Liver (tissue), 3 donors: ENCODE results near the gene CD80.

Experiments used
- FOXA1 ChIP-seq: IDR thresholded peaks from 2 replicates; pipeline ENCODE4 v1.6.1; 2016; ENCODE audit warnings: antibody characterized with exemption
- GABPA ChIP-seq, 2 donors: IDR thresholded peaks in 1 of 2; conservative IDR thresholded peaks in 1 of 2; 2 replicates each; pipeline ENCODE4 v1.6.1; 2016; ENCODE audit warnings: antibody characterized with exemption in 2 of 2, mild to moderate bottlenecking in 1 of 2, moderate library complexity in 1 of 2
- JUND ChIP-seq, 2 donors: IDR thresholded peaks; 2 replicates each; pipeline ENCODE4 v1.6.1; 2016; ENCODE audit warnings: antibody characterized with exemption in 2 of 2
- MAX ChIP-seq: IDR thresholded peaks from 2 replicates; pipeline ENCODE4 v1.6.1; 2016; ENCODE audit warnings: antibody characterized with exemption
- RXRA ChIP-seq, 2 donors: IDR thresholded peaks; 2 replicates each; pipeline ENCODE4 v1.6.1; 2017 to 2018; ENCODE audit warnings: antibody characterized with exemption in 2 of 2, mild to moderate bottlenecking in 1 of 2
- SP1 ChIP-seq: IDR thresholded peaks from 2 replicates; pipeline ENCODE4 v1.6.1; 2018; ENCODE audit warnings: antibody characterized with exemption, mild to moderate bottlenecking
- TF ChIP-seq, protein P1 (sequence below): fragments of 150-350 bp; IDR thresholded peaks from 2 replicates; pipeline ENCODE4 v1.5.1; 2017; ENCODE audit warnings: improper control_type of control experiment, low read depth, low read length; ENCODE audit not compliant: missing input control
- TF ChIP-seq, protein P2 (sequence below): IDR thresholded peaks from 2 replicates; pipeline ENCODE4 v1.6.1; 2016; ENCODE audit warnings: antibody characterized with exemption, mild to moderate bottlenecking
- donor health status: healthy.
- donor health status: healthy.

- TF ChIP-seq, protein P1, sequence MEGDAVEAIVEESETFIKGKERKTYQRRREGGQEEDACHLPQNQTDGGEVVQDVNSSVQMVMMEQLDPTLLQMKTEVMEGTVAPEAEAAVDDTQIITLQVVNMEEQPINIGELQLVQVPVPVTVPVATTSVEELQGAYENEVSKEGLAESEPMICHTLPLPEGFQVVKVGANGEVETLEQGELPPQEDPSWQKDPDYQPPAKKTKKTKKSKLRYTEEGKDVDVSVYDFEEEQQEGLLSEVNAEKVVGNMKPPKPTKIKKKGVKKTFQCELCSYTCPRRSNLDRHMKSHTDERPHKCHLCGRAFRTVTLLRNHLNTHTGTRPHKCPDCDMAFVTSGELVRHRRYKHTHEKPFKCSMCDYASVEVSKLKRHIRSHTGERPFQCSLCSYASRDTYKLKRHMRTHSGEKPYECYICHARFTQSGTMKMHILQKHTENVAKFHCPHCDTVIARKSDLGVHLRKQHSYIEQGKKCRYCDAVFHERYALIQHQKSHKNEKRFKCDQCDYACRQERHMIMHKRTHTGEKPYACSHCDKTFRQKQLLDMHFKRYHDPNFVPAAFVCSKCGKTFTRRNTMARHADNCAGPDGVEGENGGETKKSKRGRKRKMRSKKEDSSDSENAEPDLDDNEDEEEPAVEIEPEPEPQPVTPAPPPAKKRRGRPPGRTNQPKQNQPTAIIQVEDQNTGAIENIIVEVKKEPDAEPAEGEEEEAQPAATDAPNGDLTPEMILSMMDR, result no peak
- TF ChIP-seq JUND (IDR thresholded peaks at IDR 0.05), result no peak
- TF ChIP-seq, protein P2, sequence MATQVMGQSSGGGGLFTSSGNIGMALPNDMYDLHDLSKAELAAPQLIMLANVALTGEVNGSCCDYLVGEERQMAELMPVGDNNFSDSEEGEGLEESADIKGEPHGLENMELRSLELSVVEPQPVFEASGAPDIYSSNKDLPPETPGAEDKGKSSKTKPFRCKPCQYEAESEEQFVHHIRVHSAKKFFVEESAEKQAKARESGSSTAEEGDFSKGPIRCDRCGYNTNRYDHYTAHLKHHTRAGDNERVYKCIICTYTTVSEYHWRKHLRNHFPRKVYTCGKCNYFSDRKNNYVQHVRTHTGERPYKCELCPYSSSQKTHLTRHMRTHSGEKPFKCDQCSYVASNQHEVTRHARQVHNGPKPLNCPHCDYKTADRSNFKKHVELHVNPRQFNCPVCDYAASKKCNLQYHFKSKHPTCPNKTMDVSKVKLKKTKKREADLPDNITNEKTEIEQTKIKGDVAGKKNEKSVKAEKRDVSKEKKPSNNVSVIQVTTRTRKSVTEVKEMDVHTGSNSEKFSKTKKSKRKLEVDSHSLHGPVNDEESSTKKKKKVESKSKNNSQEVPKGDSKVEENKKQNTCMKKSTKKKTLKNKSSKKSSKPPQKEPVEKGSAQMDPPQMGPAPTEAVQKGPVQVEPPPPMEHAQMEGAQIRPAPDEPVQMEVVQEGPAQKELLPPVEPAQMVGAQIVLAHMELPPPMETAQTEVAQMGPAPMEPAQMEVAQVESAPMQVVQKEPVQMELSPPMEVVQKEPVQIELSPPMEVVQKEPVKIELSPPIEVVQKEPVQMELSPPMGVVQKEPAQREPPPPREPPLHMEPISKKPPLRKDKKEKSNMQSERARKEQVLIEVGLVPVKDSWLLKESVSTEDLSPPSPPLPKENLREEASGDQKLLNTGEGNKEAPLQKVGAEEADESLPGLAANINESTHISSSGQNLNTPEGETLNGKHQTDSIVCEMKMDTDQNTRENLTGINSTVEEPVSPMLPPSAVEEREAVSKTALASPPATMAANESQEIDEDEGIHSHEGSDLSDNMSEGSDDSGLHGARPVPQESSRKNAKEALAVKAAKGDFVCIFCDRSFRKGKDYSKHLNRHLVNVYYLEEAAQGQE, result no peak
- no peak for TF ChIP-seq FOXA1
- TF ChIP-seq SP1, result no peak
- no peak for TF ChIP-seq MAX
- TF ChIP-seq RXRA (IDR thresholded peaks at IDR 0.05), result no peak
- no peak for TF ChIP-seq GABPA (IDR thresholded peaks at IDR 0.05 in 1 of 2, conservative IDR thresholded peaks at IDR 0.05 in 1 of 2)
Observed at GRCh38 chr3:119517112-119517511, 42.3 kb downstream of the CD80 start.
